Measurements from ENCODE around the gene DCAF5. TPM values are rescaled to one million over a fixed set of nuclear protein-coding genes. Genes with fewer than 3 reads are reported as not detected.

Gene DCAF5
- polyA plus RNA-seq, 3 donors = 22.2 to 55.1 (median 30.6) TPM

DNA sequence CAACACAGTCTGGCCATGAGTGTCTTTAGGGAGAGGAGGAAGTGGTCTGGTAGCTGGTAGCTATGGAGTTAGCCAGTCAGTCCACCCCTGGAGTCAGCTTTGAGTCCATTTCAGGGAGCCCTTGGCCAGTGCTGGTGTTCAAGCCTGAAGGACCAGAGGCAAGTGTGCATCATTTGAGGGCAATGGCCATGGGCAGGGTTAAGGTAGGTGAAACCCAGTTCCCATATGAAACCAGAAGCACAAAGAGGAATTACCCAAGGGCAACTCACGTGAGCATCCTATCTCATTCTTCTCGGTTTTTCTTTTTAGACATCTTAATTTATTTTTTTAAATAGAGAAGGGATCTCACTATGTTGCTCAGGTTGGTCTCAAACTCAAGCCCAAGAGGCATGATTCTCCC lies 112.6 kb downstream of the DCAF5 start:
- Histone ChIP-seq H3K9ac (ENCODE audit: insufficient read depth, low read length, poor library complexity, severe bottlenecking) (no peak overlapping the region), H3K36me3 (replicated peaks in 1 of 2; ENCODE audit: control insufficient read depth in 1 of 2, insufficient read depth in 2 of 2, low read length in 2 of 2) (no peaks in the 10 kb centered on the region), H3K79me2 (ENCODE audit: insufficient read depth, low read length) (no peaks in the 10 kb centered on the region), H3K27me3 (ENCODE audit: control insufficient read depth in 2 of 2, insufficient read depth in 2 of 2, low read length in 2 of 2) (no peaks in the 10 kb centered on the region), H3K4me2 (replicated peaks; ENCODE audit: extremely low read depth, low read length, poor library complexity, severe bottlenecking) (no peak overlapping the region), H3K9me3 (replicated peaks in 1 of 2; ENCODE audit: control insufficient read depth in 1 of 2, insufficient read depth in 1 of 2, low read length in 2 of 2) (no peaks in the 10 kb centered on the region), H4K20me1 (ENCODE audit: insufficient read depth, low read length) (no peaks in the 10 kb centered on the region), H3K4me1 (ENCODE audit: control insufficient read depth in 1 of 2, insufficient read depth in 2 of 2, low read length in 2 of 2) (peaks cover 63 to 65% of the 10 kb centered on the region in 2 donors), H2AFZ (ENCODE audit: insufficient read depth, low read depth, low read length, poor library complexity, severe bottlenecking) (no peak overlapping the region), H3K27ac (ENCODE audit: low read depth in 1 of 2, low read length in 2 of 2) (peak overlapping the region; percentile 46 to 52), H3K4me3 (replicated peaks in 1 of 3; ENCODE audit: low read depth in 2 of 3, low read length in 3 of 3) (no peak overlapping the region)
- Mint-ChIP-seq H3K27ac (peak overlapping the region; percentile 79 to 89 (median 83)), H3K4me3 (peak overlapping the region in 1 of 2 donors; percentile 9), H3K27me3 (ENCODE audit: low read depth in 3 of 3) (peaks cover 2 to 7% (median 4%) of the 10 kb centered on the region in 3 donors), H3K4me1 (peaks cover 74% of the 10 kb centered on the region), H3K36me3 (peaks cover 0 to 5% of the 10 kb centered on the region in 2 donors), H3K9me3 (peaks cover 0 to 4% (median 0%) of the 10 kb centered on the region in 7 donors)
- intact Hi-C loops (cut with micrococcal nuclease) = loop anchor here in 1 of 2 donors (5.0 kb wide), 1 partner anchor 108 kb away; no protein-coding TSS in a partner anchor
- TF ChIP-seq, protein P1, sequence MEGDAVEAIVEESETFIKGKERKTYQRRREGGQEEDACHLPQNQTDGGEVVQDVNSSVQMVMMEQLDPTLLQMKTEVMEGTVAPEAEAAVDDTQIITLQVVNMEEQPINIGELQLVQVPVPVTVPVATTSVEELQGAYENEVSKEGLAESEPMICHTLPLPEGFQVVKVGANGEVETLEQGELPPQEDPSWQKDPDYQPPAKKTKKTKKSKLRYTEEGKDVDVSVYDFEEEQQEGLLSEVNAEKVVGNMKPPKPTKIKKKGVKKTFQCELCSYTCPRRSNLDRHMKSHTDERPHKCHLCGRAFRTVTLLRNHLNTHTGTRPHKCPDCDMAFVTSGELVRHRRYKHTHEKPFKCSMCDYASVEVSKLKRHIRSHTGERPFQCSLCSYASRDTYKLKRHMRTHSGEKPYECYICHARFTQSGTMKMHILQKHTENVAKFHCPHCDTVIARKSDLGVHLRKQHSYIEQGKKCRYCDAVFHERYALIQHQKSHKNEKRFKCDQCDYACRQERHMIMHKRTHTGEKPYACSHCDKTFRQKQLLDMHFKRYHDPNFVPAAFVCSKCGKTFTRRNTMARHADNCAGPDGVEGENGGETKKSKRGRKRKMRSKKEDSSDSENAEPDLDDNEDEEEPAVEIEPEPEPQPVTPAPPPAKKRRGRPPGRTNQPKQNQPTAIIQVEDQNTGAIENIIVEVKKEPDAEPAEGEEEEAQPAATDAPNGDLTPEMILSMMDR (IDR thresholded peaks at IDR 0.05) = no peak
- WGBS (ENCODE audit: insufficient coverage) = no CpG with 5 or more reads among the region's 2 CpGs
- DNase-seq = peak; percentile 71 to 82 (median 81)

DNA sequence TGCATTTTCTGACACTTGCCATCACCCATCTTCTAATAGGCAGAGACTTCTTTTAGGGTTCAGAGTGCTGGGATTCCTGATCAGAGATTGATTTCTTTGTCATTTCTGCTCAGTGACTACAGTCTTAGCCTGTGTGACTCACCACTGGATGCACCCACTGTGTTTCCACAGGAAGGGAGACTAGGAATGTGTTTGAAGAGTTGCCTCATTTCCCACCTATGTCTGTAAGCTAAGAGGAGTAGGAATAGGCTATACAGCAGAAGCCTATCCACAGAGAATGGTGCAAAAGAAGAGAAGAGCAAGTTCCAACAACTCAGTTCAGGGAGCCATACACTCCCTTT lies 113.7 kb downstream of the DCAF5 start:
- intact Hi-C loops (cut with micrococcal nuclease) = no loop called here
- Mint-ChIP-seq H3K4me3 (no peak overlapping the region), H3K27ac (peak overlapping the region in 2 of 7 donors; percentile 9 to 42), H3K9me3 (peaks cover 0 to 4% (median 0%) of the 10 kb centered on the region in 7 donors), H3K4me1 (peaks cover 69% of the 10 kb centered on the region), H3K36me3 (peaks cover 0 to 2% of the 10 kb centered on the region in 2 donors), H3K27me3 (ENCODE audit: low read depth in 3 of 3) (peaks cover 2 to 7% (median 2%) of the 10 kb centered on the region in 3 donors)
- TF ChIP-seq, protein P1 (IDR thresholded peaks at IDR 0.05) = no peak
- peak in 1 of 3 donors; percentile 34 for DNase-seq
- Histone ChIP-seq H3K9me3 (replicated peaks in 1 of 2; ENCODE audit: control insufficient read depth in 1 of 2, insufficient read depth in 1 of 2, low read length in 2 of 2) (no peaks in the 10 kb centered on the region), H3K4me1 (ENCODE audit: control insufficient read depth in 1 of 2, insufficient read depth in 2 of 2, low read length in 2 of 2) (peaks cover 54 to 55% of the 10 kb centered on the region in 2 donors), H3K4me2 (replicated peaks; ENCODE audit: extremely low read depth, low read length, poor library complexity, severe bottlenecking) (no peak overlapping the region), H2AFZ (ENCODE audit: insufficient read depth, low read depth, low read length, poor library complexity, severe bottlenecking) (no peak overlapping the region), H3K79me2 (ENCODE audit: insufficient read depth, low read length) (no peaks in the 10 kb centered on the region), H4K20me1 (ENCODE audit: insufficient read depth, low read length) (no peaks in the 10 kb centered on the region), H3K9ac (ENCODE audit: insufficient read depth, low read length, poor library complexity, severe bottlenecking) (no peak overlapping the region), H3K27ac (ENCODE audit: low read depth in 1 of 2, low read length in 2 of 2) (no peak overlapping the region), H3K36me3 (replicated peaks in 1 of 2; ENCODE audit: control insufficient read depth in 1 of 2, insufficient read depth in 2 of 2, low read length in 2 of 2) (no peaks in the 10 kb centered on the region), H3K4me3 (replicated peaks in 1 of 3; ENCODE audit: low read depth in 2 of 3, low read length in 3 of 3) (no peak overlapping the region), H3K27me3 (ENCODE audit: control insufficient read depth in 2 of 2, insufficient read depth in 2 of 2, low read length in 2 of 2) (no peaks in the 10 kb centered on the region)

All from CD14-positive monocyte (primary cell).